Right cardiac atrium (tissue), 5 donors: ENCODE measurements around the gene PDE5A. TPM values are rescaled to one million over a fixed set of nuclear protein-coding genes. Genes with fewer than 3 reads are reported as not detected.

Experiments
- ATAC-seq, 2 donors: fragments of 200-7000 bp; cut with Tn5 transposase; one replicate each; pipeline versions ENCODE4 v1.8.0 to v1.9.1; 2020; ENCODE audit warnings: moderate library complexity in 2 of 2, mild to moderate bottlenecking in 1 of 2
- DNase-seq, 3 donors: peaks; one replicate each; pipeline ENCODE4 v3.0.0-alpha.2; 2020
- H3K27ac ChIP-seq: one replicate; pipeline ENCODE4 v1.5.1; 2013; ENCODE audit warnings: mild to moderate bottlenecking, low read length, control low read depth, moderate library complexity
- H3K27me3 ChIP-seq: one replicate; pipeline ENCODE4 v1.6.1; 2013; ENCODE audit not compliant: control insufficient read depth, insufficient read depth
- H3K4me1 ChIP-seq: one replicate; pipeline ENCODE4 v1.6.1; 2013; ENCODE audit warnings: low read length; ENCODE audit not compliant: control insufficient read depth, insufficient read depth
- H3K4me3 ChIP-seq: one replicate; pipeline ENCODE4 v1.5.1; 2013; ENCODE audit warnings: low read length, control low read depth
- H3K9me3 ChIP-seq: one replicate; pipeline ENCODE4 v1.6.1; 2013; ENCODE audit warnings: low read length; ENCODE audit not compliant: control insufficient read depth
- WGBS: extraction: QIAGEN DNeasy Blood & Tissue Kit; methylation state at CpG from one replicate; pipeline ENCODE4 v1.1.7; 2013; 5-methylcytosine and 5-hydroxymethylcytosine counted together
- intact Hi-C, 4 donors: fragments of 100-400 bp; cut with DNase I; formaldehyde crosslinking; loops; one replicate each; pipeline versions ENCODE4 v1.11.0 to v1.14.0; 2022 to 2023
- polyA plus RNA-seq: library from polyadenylated mRNA; stranded (reverse); fragments of 200-250 nt; gene quantifications from one replicate; pipeline ENCODE4 v1.2.3, GENCODE V29; 2013
- total RNA-seq, 4 donors: library from RNA; stranded (reverse); fragmentation: NEBNext Ultra II Directional; extraction: Animal tissue kit (Norgen Biotek cat#: 25700); gene quantifications; one replicate each; pipeline ENCODE4 v1.2.1, GENCODE V29; 2021
- donor health status: healthy with polysubstance abuse.
- donor health status: DM: no; HTN: yes; CAD: no.
- donor health status: DM: no; HTN: no; CAD: no.
- donor health status: DM: no; HTN: yes; CAD: no; lungs with severe emphysema.
- donor health status: DM: yes; HTN: yes; CAD: no.

The PDE5A gene
- total and polyA plus RNA-seq, 5 donors: 2.8 to 11.8 (median 9.8) TPM

- DNase-seq (no peak), ATAC-seq (no peak)
- intact Hi-C loops: loop anchor here (5.0 to 10.0 kb wide), 3 partner anchors 71 to 427 kb away; no protein-coding TSS in a partner anchor
- Histone ChIP-seq H3K9me3 (no peaks in the 10 kb centered on the region), H3K27me3 (no peaks in the 10 kb centered on the region), H3K27ac (no peak overlapping the region), H3K4me3 (peak overlapping the region; percentile 61), H3K4me1 (no peaks in the 10 kb centered on the region)
- 57% methylated on average over 2 of the region's 2 CpGs for WGBS
Observed at GRCh38 chr4:119625761-119626160, 2.8 kb downstream of the PDE5A start.

DNA sequence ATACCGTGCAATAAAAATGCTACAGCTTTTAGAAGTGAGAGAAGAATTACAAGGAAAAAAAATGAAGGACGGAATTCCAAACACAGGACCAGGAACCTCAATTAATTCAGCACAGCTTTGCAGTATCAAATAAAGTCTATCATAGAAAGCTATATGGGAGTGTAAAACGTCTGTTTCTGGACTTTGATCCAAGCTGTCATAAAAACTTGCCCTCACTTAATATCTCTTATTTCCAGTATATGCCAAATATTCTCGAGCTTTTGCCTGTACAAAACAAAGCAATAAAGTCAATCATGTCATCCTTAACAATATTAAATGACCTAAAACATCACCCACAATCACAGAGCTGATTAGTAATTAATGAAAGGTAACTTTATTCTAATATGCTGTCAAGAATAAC lies 4.2 kb downstream of the PDE5A start:
- H3K4me3 ChIP-seq: no peak overlapping the region
- 63% methylated on average over 4 of the region's 4 CpGs for WGBS

GRCh38 chr4:119623025-119623424 lies 5.6 kb downstream of the PDE5A start:
- Histone ChIP-seq H3K27ac (no peak overlapping the region), H3K4me1 (no peaks in the 10 kb centered on the region), H3K27me3 (no peaks in the 10 kb centered on the region), H3K4me3 (no peak overlapping the region), H3K9me3 (no peaks in the 10 kb centered on the region)
- intact Hi-C loops: loop anchor here in 1 of 4 donors (10.0 kb wide), 1 partner anchor 68 kb away; no protein-coding TSS in a partner anchor
- DNase-seq (no peak), ATAC-seq (no peak)

More for the DNA sequence above, 4.2 kb downstream of the PDE5A start:
- intact Hi-C loops: loop anchor here in 1 of 4 donors (10.0 kb wide), 1 partner anchor 70 kb away; no protein-coding TSS in a partner anchor
- DNase-seq: no peak
- Histone ChIP-seq H3K27ac (no peak overlapping the region), H3K4me1 (no peaks in the 10 kb centered on the region), H3K9me3 (no peaks in the 10 kb centered on the region), H3K27me3 (no peaks in the 10 kb centered on the region)
- ATAC-seq: no peak

- intact Hi-C loops: no loop called here
- no peak for DNase-seq
- H3K27me3 ChIP-seq: no peaks in the 10 kb centered on the region
- H3K4me3 ChIP-seq: no peak overlapping the region
- no peak overlapping the region for H3K27ac ChIP-seq
- H3K4me1 ChIP-seq: no peaks in the 10 kb centered on the region
- ATAC-seq: peak in 1 of 2 donors; percentile 45
- no peaks in the 10 kb centered on the region for H3K9me3 ChIP-seq
Observed at GRCh38 chr4:119615068-119615719, 13.4 kb downstream of the PDE5A start.

GRCh38 chr4:119604266-119604665 lies 24.3 kb downstream of the PDE5A start:
- ATAC-seq: no peak

GRCh38 chr4:119602366-119602765 lies 26.2 kb downstream of the PDE5A start:
- Histone ChIP-seq H3K4me3 (no peak overlapping the region), H3K27me3 (no peaks in the 10 kb centered on the region), H3K27ac (no peak overlapping the region), H3K9me3 (no peaks in the 10 kb centered on the region), H3K4me1 (no peaks in the 10 kb centered on the region)
- no peak for ATAC-seq
- no peak for DNase-seq
- intact Hi-C loops: no loop called here
- 56% methylated on average over 1 of the region's 1 CpG for WGBS

More at GRCh38 chr4:119604266-119604665, 24.3 kb downstream of the PDE5A start:
- Histone ChIP-seq H3K27me3 (no peaks in the 10 kb centered on the region), H3K4me3 (no peak overlapping the region), H3K27ac (no peak overlapping the region), H3K4me1 (no peaks in the 10 kb centered on the region), H3K9me3 (no peaks in the 10 kb centered on the region)
- DNase-seq: no peak
- intact Hi-C loops: no loop called here

DNA sequence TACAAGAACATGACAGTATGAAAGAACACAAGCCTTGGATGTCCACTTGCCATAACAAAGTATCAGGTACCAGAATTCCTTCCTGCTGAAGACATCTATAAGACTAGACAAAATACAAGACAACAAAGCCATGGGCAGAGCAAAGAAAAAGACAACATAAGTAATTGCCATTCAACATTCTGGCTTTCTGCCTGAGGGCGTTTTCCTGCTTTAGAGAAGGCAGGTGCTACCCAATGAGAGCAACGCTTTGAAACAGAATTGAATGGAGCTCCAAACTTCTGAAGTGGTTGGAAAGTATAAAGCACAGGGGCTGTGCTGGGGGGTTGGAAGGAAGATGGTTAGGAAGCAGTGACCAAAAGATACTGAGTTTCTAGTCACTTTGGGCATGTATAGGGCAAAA lies 30.1 kb downstream of the PDE5A start:
- DNase-seq (no peak), ATAC-seq (no peak)
- Histone ChIP-seq H3K4me3 (no peak overlapping the region), H3K4me1 (no peaks in the 10 kb centered on the region), H3K9me3 (no peaks in the 10 kb centered on the region), H3K27me3 (no peaks in the 10 kb centered on the region), H3K27ac (no peak overlapping the region)
- WGBS: 91% methylated on average over 2 of the region's 2 CpGs
- intact Hi-C loops: no loop called here

- H3K27ac ChIP-seq: no peak overlapping the region
- ATAC-seq: no peak
- no peaks in the 10 kb centered on the region for H3K9me3 ChIP-seq
- DNase-seq: no peak
- no peaks in the 10 kb centered on the region for H3K27me3 ChIP-seq
- no peaks in the 10 kb centered on the region for H3K4me1 ChIP-seq
- no peak overlapping the region for H3K4me3 ChIP-seq
- 59% methylated on average over 3 of the region's 3 CpGs for WGBS
- intact Hi-C loops: no loop called here
Observed at GRCh38 chr4:119597377-119597776, 31.2 kb downstream of the PDE5A start.

GRCh38 chr4:119593698-119594097 lies 34.9 kb downstream of the PDE5A start:
- H3K4me3 ChIP-seq: no peak overlapping the region
- H3K9me3 ChIP-seq: no peaks in the 10 kb centered on the region
- WGBS: 91% methylated on average over 5 of the region's 5 CpGs
- intact Hi-C loops: no loop called here
- no peaks in the 10 kb centered on the region for H3K27me3 ChIP-seq
- no peaks in the 10 kb centered on the region for H3K4me1 ChIP-seq
- ATAC-seq (no peak), DNase-seq (no peak)
- no peak overlapping the region for H3K27ac ChIP-seq

GRCh38 chr4:119592830-119593229 lies 35.8 kb downstream of the PDE5A start:
- Histone ChIP-seq H3K27me3 (no peaks in the 10 kb centered on the region), H3K4me1 (no peaks in the 10 kb centered on the region), H3K27ac (no peak overlapping the region), H3K9me3 (no peaks in the 10 kb centered on the region), H3K4me3 (no peak overlapping the region)
- ATAC-seq (no peak), DNase-seq (no peak)
- WGBS: 40% methylated on average over 1 of the region's 1 CpG
- intact Hi-C loops: no loop called here

GRCh38 chr4:119589165-119589564 lies 39.4 kb downstream of the PDE5A start:
- DNase-seq: no peak

GRCh38 chr4:119587796-119588195 lies 40.8 kb downstream of the PDE5A start:
- H3K4me1 ChIP-seq: no peaks in the 10 kb centered on the region
- DNase-seq (no peak), ATAC-seq (no peak)
- H3K27me3 ChIP-seq: no peaks in the 10 kb centered on the region
- H3K9me3 ChIP-seq: no peaks in the 10 kb centered on the region
- H3K4me3 ChIP-seq: no peak overlapping the region
- intact Hi-C loops: no loop called here
- no peak overlapping the region for H3K27ac ChIP-seq
- WGBS: 86% methylated on average over 3 of the region's 3 CpGs

More at GRCh38 chr4:119589165-119589564, 39.4 kb downstream of the PDE5A start:
- Histone ChIP-seq H3K27me3 (no peaks in the 10 kb centered on the region), H3K9me3 (no peaks in the 10 kb centered on the region), H3K27ac (no peak overlapping the region), H3K4me1 (no peaks in the 10 kb centered on the region), H3K4me3 (no peak overlapping the region)
- ATAC-seq: no peak
- intact Hi-C loops: no loop called here
